CD4-positive, alpha-beta T cell (primary cell): Measurements from ENCODE around the gene IL10. TPM values are rescaled to one million over a fixed set of nuclear protein-coding genes. Genes with fewer than 3 reads are reported as not detected.
A peak's percentile ranks its signal among the peaks of the same experiment; 100 is the strongest.

ENCODE experiments used
- ATAC-seq: fragments of 200-7000 bp; cut with Tn5 transposase; one replicate; pipeline ENCODE4 v1.10.0; 2022; ENCODE audit warnings: mild to moderate bottlenecking; ENCODE audit not compliant: poor library complexity
- CTCF ChIA-PET: fragments of 350-600 bp; sonication (Branson Sonifier 250); formaldehyde crosslinking; loops from one replicate; lab custom pipeline; 2021; ENCODE audit warnings: antibody characterized with exemption, inconsistent platforms; lab: Charles Lee
- POLR2A ChIA-PET: fragments of 350-600 bp; sonication (Branson Sonifier 250); formaldehyde crosslinking; loops from one replicate; lab custom pipeline; 2021; ENCODE audit warnings: antibody characterized with exemption, inconsistent platforms; lab: Charles Lee
- DNase-seq, 14 experiments: peaks; one replicate each; pipeline ENCODE4 v3.0.0-alpha.2; 2013 to 2020; ENCODE audit warnings: mixed read lengths in 2 of 14
- H3K27ac ChIP-seq, 2 donors: one replicate each; pipeline versions ENCODE4 v1.5.1 to v1.7.0; 2013; ENCODE audit warnings: low read length in 2 of 2, low read depth in 1 of 2, mild to moderate bottlenecking in 1 of 2
- H3K27me3 ChIP-seq, 2 experiments: 1 replicate in 1 of 2; 2 replicates in 1 of 2; pipeline versions ENCODE4 v1.6.1 to v1.7.0; 2013; ENCODE audit warnings: low read length in 2 of 2, control low read depth in 1 of 2, mild to moderate bottlenecking in 1 of 2, moderate library complexity in 1 of 2; ENCODE audit not compliant: insufficient read depth in 2 of 2, control insufficient read depth in 1 of 2
- H3K36me3 ChIP-seq: one replicate; pipeline ENCODE4 v1.6.1; 2013; ENCODE audit warnings: low read length, control low read depth; ENCODE audit not compliant: insufficient read depth
- H3K4me1 ChIP-seq: one replicate; pipeline ENCODE4 v1.6.1; 2013; ENCODE audit warnings: low read length, control low read depth; ENCODE audit not compliant: insufficient read depth
- H3K4me3 ChIP-seq: one replicate; pipeline ENCODE4 v1.5.1; 2013; ENCODE audit warnings: mild to moderate bottlenecking, low read length, moderate library complexity
- H3K9me3 ChIP-seq, 2 experiments: 1 replicate in 1 of 2; 2 replicates in 1 of 2; pipeline versions ENCODE4 v1.6.1 to v1.7.0; 2013; ENCODE audit warnings: low read length in 2 of 2, mild to moderate bottlenecking in 2 of 2, control low read depth in 1 of 2, moderate library complexity in 1 of 2; ENCODE audit not compliant: control insufficient read depth in 1 of 2, insufficient read depth in 1 of 2
- H3K27ac Mint-ChIP-seq: one replicate; pipeline ENCODE4 v1.8.0; 2020; ENCODE audit warnings: mixed read lengths
- H3K27me3 Mint-ChIP-seq: one replicate; pipeline ENCODE4 v1.8.0; 2021; ENCODE audit warnings: mixed read lengths
- H3K36me3 Mint-ChIP-seq: one replicate; pipeline ENCODE4 v1.8.0; 2021; ENCODE audit warnings: low read depth, mixed read lengths
- H3K4me1 Mint-ChIP-seq: one replicate; pipeline ENCODE4 v1.8.0; 2021; ENCODE audit warnings: low read depth, mixed read lengths
- H3K4me3 Mint-ChIP-seq: one replicate; pipeline ENCODE4 v1.8.0; 2020; ENCODE audit warnings: mild to moderate bottlenecking, mixed read lengths
- H3K9me3 Mint-ChIP-seq: one replicate; pipeline ENCODE4 v1.8.0; 2020; ENCODE audit warnings: mixed read lengths
- intact Hi-C, 2 experiments: fragments of 100-400 bp; cut with DNase I in 1 of 2; cut with micrococcal nuclease in 1 of 2; formaldehyde crosslinking; loops; one replicate each; pipeline versions ENCODE4 v1.15.1 to v1.9.0; 2023 to 2025; cut with DNase I, micrococcal nuclease
- total RNA-seq, 174 experiments: library from RNA in 2 of 174; stranded (reverse) in 2 of 174; gene quantifications; one replicate each; pipeline ENCODE4 v1.2.3 and lab custom pipeline; 2021 to 2026
- TF ChIP-seq, protein P1 (sequence below): fragments of 200-600 bp; IDR thresholded peaks from one replicate; pipeline ENCODE4 v1.8.0; 2022; ENCODE audit warnings: antibody characterized with exemption, mild to moderate bottlenecking

IL10 gene
- total RNA-seq, 2 experiments from 2014 or later = 0.27 to 0.87 TPM

DNA sequence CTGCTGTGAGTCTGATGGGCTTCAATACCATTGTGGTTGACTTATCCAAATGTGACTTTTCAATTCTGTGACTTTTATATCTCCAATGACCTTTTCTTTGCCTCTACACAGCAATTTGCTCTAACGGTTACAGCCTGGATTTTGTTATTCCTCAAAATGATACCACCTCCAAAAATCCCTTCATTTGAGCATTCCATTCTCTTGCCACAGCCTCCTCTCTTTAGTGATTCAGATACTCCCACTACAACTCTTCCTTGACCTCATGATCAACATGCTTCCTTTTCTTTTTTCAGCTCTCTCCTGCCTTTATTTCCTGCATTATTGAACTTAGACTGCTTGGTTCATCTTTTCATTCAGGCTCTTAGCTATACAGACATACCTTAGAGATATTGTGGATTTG is 18.3 kb downstream of the IL10 start:
- Mint-ChIP-seq H3K27ac (no peak overlapping the region), H3K4me1 (peaks cover 28% of the 10 kb centered on the region), H3K36me3 (no peaks in the 10 kb centered on the region), H3K9me3 (peaks cover 2% of the 10 kb centered on the region), H3K27me3 (no peaks in the 10 kb centered on the region), H3K4me3 (no peak overlapping the region)
- Histone ChIP-seq H3K27me3 (no peaks in the 10 kb centered on the region), H3K36me3 (no peaks in the 10 kb centered on the region), H3K4me3 (no peak overlapping the region), H3K4me1 (peaks cover 11% of the 10 kb centered on the region), H3K9me3 (no peaks in the 10 kb centered on the region), H3K27ac (no peak overlapping the region)
- no peak for DNase-seq
- CTCF ChIA-PET = interaction anchor here (1.5 kb wide), 1 partner anchor 20 kb away, joined by 3 read pairs; no protein-coding TSS in a partner anchor
- TF ChIP-seq, protein P1, sequence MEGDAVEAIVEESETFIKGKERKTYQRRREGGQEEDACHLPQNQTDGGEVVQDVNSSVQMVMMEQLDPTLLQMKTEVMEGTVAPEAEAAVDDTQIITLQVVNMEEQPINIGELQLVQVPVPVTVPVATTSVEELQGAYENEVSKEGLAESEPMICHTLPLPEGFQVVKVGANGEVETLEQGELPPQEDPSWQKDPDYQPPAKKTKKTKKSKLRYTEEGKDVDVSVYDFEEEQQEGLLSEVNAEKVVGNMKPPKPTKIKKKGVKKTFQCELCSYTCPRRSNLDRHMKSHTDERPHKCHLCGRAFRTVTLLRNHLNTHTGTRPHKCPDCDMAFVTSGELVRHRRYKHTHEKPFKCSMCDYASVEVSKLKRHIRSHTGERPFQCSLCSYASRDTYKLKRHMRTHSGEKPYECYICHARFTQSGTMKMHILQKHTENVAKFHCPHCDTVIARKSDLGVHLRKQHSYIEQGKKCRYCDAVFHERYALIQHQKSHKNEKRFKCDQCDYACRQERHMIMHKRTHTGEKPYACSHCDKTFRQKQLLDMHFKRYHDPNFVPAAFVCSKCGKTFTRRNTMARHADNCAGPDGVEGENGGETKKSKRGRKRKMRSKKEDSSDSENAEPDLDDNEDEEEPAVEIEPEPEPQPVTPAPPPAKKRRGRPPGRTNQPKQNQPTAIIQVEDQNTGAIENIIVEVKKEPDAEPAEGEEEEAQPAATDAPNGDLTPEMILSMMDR = no peak
- POLR2A ChIA-PET = no interaction called here
- intact Hi-C loops = no loop called here
- no peak for ATAC-seq

DNA sequence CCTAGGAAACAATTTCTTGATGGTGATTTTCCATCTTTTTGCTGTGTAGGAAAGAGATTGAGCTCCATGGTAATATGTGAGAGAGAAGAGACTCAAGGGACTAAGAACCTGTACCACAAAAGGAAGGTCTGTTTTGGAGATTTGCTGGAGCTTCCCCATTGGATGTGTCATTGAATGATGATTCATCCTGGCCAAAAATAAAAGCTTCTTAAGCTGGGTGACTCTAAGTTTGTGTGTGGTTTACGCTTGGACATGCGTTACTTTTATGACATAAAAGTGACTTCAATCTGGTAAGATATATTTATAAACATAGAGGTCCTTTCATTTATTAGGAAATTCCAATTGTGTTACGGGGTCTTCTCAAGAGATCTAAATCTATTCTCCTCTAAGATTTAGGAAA is 19.2 kb downstream of the IL10 start:
- ATAC-seq (no peak), DNase-seq (peak in 1 of 14 experiments; percentile 57)
- POLR2A ChIA-PET = interaction anchor here (0.9 kb wide), 1 partner anchor 158 kb away, joined by 4 read pairs; no protein-coding TSS in a partner anchor
- Mint-ChIP-seq H3K27ac (no peak overlapping the region), H3K27me3 (no peaks in the 10 kb centered on the region), H3K4me3 (no peak overlapping the region), H3K36me3 (no peaks in the 10 kb centered on the region), H3K9me3 (peaks cover 2% of the 10 kb centered on the region), H3K4me1 (peaks cover 33% of the 10 kb centered on the region)
- TF ChIP-seq, protein P1 = no peak
- CTCF ChIA-PET = interaction anchor here (1.5 kb wide), 1 partner anchor 19 kb away, joined by 3 read pairs; no protein-coding TSS in a partner anchor
- Histone ChIP-seq H3K9me3 (no peaks in the 10 kb centered on the region), H3K27ac (no peak overlapping the region), H3K4me3 (no peak overlapping the region), H3K4me1 (peaks cover 3% of the 10 kb centered on the region), H3K27me3 (no peaks in the 10 kb centered on the region), H3K36me3 (no peaks in the 10 kb centered on the region)
- intact Hi-C loops = no loop called here

DNA sequence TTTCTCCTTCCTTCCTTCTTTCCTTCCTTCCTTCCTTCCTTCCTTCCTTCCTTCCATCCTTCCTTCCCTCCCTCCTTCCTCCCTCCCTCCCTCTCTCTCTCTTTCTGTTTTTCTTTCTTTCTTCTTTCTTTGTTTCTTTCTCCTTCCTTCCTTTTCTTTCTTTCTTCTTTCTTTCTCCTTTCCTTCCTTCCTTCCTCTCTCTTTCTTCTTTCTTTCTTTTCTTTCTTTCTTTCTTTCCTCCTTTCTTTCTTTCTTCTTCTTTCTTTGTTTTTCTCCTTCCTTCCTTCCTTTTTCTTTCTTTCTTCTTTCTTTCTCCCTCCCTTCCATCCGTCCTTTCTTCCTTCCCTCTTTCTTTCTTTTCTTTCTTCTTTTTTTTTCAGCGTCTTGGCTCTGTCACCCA is 19.8 kb downstream of the IL10 start:
- Histone ChIP-seq H3K36me3 (no peaks in the 10 kb centered on the region), H3K4me3 (no peak overlapping the region), H3K9me3 (no peaks in the 10 kb centered on the region), H3K27ac (no peak overlapping the region), H3K4me1 (no peaks in the 10 kb centered on the region), H3K27me3 (no peaks in the 10 kb centered on the region)
- H3K27me3 Mint-ChIP-seq = no peaks in the 10 kb centered on the region
- no peak for ATAC-seq
- peaks cover 2% of the 10 kb centered on the region for H3K9me3 Mint-ChIP-seq
- ChIA-PET POLR2A (no interaction called here), CTCF (interaction anchor here (1.5 kb wide), 1 partner anchor 18 kb away, joined by 3 read pairs; no protein-coding TSS in a partner anchor)
- intact Hi-C loops = no loop called here
- no peak overlapping the region for H3K27ac Mint-ChIP-seq
- peaks cover 36% of the 10 kb centered on the region for H3K4me1 Mint-ChIP-seq
- TF ChIP-seq, protein P1 = no peak
- no peaks in the 10 kb centered on the region for H3K36me3 Mint-ChIP-seq
- H3K4me3 Mint-ChIP-seq = no peak overlapping the region
- no peak for DNase-seq
